ENCODE results near the gene NPC1L1. TPM values are rescaled to one million over a fixed set of nuclear protein-coding genes. Genes with fewer than 3 reads are reported as not detected.

NPC1L1 gene
- total RNA-seq, 4 donors from 2014 or later: 0.08 to 0.19 TPM; not detected in 2

DNA sequence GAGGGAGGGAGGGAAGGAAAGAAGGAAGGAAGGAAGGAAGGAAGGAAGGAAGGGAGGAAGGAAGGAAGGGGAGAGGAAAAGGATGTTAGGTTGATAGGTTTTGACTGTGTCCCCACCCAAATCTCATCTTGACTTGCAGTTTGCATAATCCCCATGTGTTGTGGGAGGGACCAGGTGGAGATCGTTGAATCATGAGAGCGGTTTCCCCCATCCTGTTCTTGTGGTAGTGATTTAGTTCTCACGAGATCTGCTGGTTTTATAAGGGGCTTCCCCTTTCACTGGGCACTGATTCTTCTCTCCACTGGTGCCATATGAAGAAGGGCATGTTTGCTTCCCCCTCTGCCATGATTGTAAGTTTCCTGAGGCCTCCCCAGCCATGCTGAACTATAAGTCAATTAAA lies 35.5 kb downstream of the NPC1L1 start:
- intact Hi-C loops (cut with DNase I): no loop called here
- Histone ChIP-seq H3K27me3 (no peaks in the 10 kb centered on the region), H3K36me3 (no peaks in the 10 kb centered on the region), H3K27ac (no peak overlapping the region), H3K9me3 (no peaks in the 10 kb centered on the region), H3K4me1 (no peaks in the 10 kb centered on the region), H3K4me3 (no peak overlapping the region)
- 66 to 70% methylated on average over 3 of the region's 3 CpGs for WGBS, 2 donors
- no peak for DNase-seq
- TF ChIP-seq, protein P1, sequence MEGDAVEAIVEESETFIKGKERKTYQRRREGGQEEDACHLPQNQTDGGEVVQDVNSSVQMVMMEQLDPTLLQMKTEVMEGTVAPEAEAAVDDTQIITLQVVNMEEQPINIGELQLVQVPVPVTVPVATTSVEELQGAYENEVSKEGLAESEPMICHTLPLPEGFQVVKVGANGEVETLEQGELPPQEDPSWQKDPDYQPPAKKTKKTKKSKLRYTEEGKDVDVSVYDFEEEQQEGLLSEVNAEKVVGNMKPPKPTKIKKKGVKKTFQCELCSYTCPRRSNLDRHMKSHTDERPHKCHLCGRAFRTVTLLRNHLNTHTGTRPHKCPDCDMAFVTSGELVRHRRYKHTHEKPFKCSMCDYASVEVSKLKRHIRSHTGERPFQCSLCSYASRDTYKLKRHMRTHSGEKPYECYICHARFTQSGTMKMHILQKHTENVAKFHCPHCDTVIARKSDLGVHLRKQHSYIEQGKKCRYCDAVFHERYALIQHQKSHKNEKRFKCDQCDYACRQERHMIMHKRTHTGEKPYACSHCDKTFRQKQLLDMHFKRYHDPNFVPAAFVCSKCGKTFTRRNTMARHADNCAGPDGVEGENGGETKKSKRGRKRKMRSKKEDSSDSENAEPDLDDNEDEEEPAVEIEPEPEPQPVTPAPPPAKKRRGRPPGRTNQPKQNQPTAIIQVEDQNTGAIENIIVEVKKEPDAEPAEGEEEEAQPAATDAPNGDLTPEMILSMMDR (IDR thresholded peaks at IDR 0.05): no peak
- no peak for TF ChIP-seq POLR2A (IDR thresholded peaks at IDR 0.05)

DNA sequence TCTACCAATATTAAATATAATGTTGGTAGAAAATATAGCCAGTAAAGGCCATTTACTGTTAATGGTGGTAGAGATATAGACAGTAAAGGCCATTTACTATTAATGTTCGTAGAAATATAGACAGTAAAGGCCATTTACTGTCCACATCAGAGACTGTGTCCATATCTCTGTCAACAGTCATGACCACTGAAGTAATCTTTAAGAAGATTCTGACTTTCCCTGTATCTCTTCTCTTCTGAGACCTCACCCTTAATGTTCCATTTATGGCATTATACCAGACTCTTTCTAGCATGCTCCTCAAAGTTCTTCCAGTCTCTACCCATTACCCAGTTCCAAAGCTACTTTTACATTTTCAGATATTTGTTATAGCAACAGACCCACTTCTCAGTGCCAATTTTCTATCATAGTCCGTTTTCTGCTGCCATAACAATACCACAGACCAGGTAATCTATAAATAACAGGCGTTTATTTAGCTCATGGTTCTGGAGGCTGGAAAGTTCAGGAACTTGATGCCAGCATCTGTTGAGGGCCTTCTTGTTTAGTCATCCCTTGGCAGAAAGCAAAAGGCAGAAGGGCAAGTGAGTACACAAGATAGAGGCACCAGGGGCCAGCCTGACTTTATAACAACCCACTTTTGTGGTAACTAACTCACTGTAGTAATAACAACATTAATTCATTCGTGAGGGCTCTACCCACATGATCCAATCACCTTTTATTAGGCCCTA lies 42.7 kb downstream of the NPC1L1 start:
- H3K9me3 ChIP-seq: no peaks in the 10 kb centered on the region
- peaks cover 0 to 11% (median 0%) of the 10 kb centered on the region in 4 donors for H3K27me3 ChIP-seq
- intact Hi-C loops (cut with DNase I): no loop called here
- H3K36me3 ChIP-seq: no peaks in the 10 kb centered on the region
- WGBS, 2 donors: 52 to 55% methylated on average over 4 of the region's 4 CpGs
- no peak overlapping the region for H3K4me3 ChIP-seq
- H3K27ac ChIP-seq: no peak overlapping the region
- H3K4me1 ChIP-seq: peaks cover 0 to 13% (median 0%) of the 10 kb centered on the region in 3 donors
- no peak for DNase-seq
- TF ChIP-seq POLR2A (IDR thresholded peaks at IDR 0.05): no peak

DNA sequence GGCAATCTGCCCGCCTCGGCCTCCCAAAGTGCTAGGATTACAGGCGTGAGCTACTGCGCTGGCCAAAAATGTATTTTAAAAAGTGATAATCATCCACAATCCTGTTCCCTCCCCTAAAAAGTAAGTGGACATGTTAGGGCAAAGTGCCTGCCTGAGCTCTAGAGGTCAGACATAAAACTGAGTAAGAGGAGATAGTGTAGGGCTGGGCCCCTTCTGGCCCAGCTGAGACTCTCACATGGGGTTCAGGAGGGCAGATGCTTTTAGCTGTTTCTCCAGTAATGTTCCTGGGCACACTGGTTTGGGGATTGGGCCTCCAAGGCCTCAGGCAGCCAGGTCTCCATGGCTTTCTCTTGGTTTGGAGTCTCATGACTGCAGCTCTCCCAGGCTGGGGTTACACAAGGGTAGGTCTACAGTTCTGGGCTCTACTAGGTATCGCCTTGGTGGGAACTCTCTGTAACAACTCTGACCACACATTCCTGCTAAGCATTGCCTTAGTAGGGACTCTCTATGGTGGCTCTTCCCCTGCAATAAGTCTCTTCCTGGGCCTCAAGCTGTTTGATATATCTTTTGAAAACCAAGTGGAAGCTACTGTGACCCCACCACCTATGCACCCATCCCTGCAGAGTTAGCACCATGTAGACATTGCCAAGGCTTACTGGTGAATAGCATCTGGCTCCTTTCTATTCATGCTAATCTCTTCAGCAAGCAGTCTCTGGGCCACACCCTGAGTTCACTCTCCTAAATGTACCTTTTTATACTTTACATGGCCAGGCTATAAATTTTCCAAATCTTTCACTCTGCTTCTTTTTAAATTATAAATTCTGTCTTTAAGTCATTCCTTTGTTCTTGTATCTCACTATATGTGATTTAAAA lies 43.7 kb downstream of the NPC1L1 start:
- Histone ChIP-seq H3K4me1 (peaks cover 0 to 13% (median 0%) of the 10 kb centered on the region in 3 donors), H3K36me3 (no peaks in the 10 kb centered on the region), H3K9me3 (no peaks in the 10 kb centered on the region), H3K27me3 (peaks cover 0 to 11% (median 0%) of the 10 kb centered on the region in 4 donors), H3K4me3 (no peak overlapping the region), H3K27ac (no peak overlapping the region)
- DNase-seq: no peak
- intact Hi-C loops (cut with DNase I): no loop called here
- TF ChIP-seq, protein P1 (IDR thresholded peaks at IDR 0.05): no peak
- no peak for TF ChIP-seq POLR2A (IDR thresholded peaks at IDR 0.05)
- 46 to 59% methylated on average over 5 of the region's 5 CpGs for WGBS, 2 donors

DNA sequence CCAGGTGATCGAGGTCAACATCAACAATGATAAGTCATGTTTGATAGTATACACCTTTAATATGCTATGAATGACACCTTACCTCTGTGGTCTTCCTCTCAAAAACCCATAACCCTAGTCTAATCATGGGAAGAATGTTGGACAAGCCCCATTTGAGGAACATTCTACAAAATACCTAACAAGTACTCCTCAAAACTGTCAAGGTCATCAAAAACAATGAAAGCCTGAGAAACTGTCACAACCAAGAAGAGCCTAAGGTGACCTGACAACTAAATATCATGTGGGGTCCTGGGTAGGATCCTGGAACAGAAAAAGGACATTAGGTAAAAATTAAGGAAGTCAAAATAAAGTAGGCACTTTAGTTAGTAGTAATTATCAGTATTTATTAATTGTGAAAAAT lies 44.7 kb downstream of the NPC1L1 start:
- Histone ChIP-seq H3K9me3 (no peaks in the 10 kb centered on the region), H3K36me3 (no peaks in the 10 kb centered on the region), H3K4me1 (peaks cover 0 to 13% (median 0%) of the 10 kb centered on the region in 3 donors), H3K27me3 (peaks cover 0 to 11% (median 0%) of the 10 kb centered on the region in 4 donors), H3K27ac (no peak overlapping the region), H3K4me3 (no peak overlapping the region)
- DNase-seq: no peak
- 85 to 92% methylated on average over 1 of the region's 1 CpG for WGBS, 2 donors
- intact Hi-C loops (cut with DNase I): no loop called here
- no peak for TF ChIP-seq POLR2A (IDR thresholded peaks at IDR 0.05)
- TF ChIP-seq, protein P1 (IDR thresholded peaks at IDR 0.05): no peak

DNA sequence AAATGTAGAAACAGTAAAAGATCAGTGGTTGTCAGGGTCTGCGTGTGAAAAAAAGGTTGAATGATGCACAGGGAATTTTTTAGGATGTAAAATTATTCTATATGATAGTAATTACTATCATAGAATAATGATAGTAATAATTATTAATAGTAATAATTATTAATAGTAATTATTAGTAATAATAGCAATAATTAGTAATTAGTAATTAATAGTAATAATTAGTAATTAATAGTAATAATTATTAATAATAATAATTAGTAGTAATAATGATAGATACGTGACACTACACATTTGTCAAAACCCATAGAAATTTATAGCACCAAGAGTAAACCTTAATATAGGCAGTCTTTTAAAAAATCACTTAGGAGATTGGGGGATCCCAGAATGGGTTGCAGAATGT lies 46.2 kb downstream of the NPC1L1 start:
- no peak overlapping the region for H3K27ac ChIP-seq
- no peak for DNase-seq
- intact Hi-C loops (cut with DNase I): no loop called here
- no peaks in the 10 kb centered on the region for H3K9me3 ChIP-seq
- WGBS, 2 donors: 79 to 84% methylated on average over 2 of the region's 2 CpGs
- H3K4me1 ChIP-seq: peaks cover 0 to 18% (median 0%) of the 10 kb centered on the region in 3 donors
- H3K36me3 ChIP-seq: no peaks in the 10 kb centered on the region
- peaks cover 0 to 11% (median 0%) of the 10 kb centered on the region in 4 donors for H3K27me3 ChIP-seq
- H3K4me3 ChIP-seq: no peak overlapping the region
- TF ChIP-seq, protein P1 (IDR thresholded peaks at IDR 0.05): no peak
- no peak for TF ChIP-seq POLR2A (IDR thresholded peaks at IDR 0.05)

All from esophagus squamous epithelium (tissue), 5 donors.